Omental fat pad (tissue), 4 donors: ENCODE data around the gene SLC43A3. TPM values are rescaled to one million over a fixed set of nuclear protein-coding genes. Genes with fewer than 3 reads are reported as not detected.

Source experiments
- ATAC-seq: fragments of 150-250 bp; one replicate; pipeline ENCODE4 v1.9.1; 2016; ENCODE audit warnings: mild to moderate bottlenecking, moderate library complexity; ENCODE audit not compliant: low FRiP score
- DNase-seq: peaks from one replicate; pipeline ENCODE4 v3.0.0-alpha.2; 2019; ENCODE audit warnings: low spot score
- total RNA-seq, 4 donors: library from RNA; depleted of rRNA; stranded (reverse); fragments of >200 nt; gene quantifications; one replicate each; pipeline ENCODE4 v1.1.0, GENCODE V29; 2016
- TF ChIP-seq, protein P1 (sequence below), 3 donors: fragments of 450-650 bp; IDR thresholded peaks; one replicate each; pipeline ENCODE4 v1.5.1; 2016 to 2017; ENCODE audit warnings: antibody characterized with exemption in 3 of 3, mild to moderate bottlenecking in 3 of 3, moderate library complexity in 2 of 3

SLC43A3 gene
- total RNA-seq, 4 donors from 2014 or later: 73.3 to 152 (median 112) TPM

DNA sequence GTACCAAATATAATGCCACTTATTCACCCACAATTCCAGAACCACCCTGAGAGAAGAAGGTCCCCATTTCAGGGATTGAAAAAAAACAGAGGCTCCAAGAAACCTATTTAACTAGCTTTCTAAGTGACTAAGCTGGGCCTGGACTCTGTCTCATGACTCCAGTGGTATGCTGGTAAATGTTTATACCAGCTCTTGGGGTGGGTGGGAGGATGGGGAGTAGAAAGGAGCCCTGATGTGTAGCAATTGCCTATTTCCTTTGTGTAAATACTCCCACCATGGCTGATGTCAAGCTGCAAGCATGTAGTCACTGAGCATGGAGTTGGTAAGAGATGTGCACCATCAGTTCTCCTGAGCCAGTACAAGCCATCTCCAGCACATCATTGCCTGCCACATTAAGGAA lies 48.7 kb downstream of the SLC43A3 start:
- DNase-seq (no peak), ATAC-seq (no peak)
- TF ChIP-seq, protein P1, sequence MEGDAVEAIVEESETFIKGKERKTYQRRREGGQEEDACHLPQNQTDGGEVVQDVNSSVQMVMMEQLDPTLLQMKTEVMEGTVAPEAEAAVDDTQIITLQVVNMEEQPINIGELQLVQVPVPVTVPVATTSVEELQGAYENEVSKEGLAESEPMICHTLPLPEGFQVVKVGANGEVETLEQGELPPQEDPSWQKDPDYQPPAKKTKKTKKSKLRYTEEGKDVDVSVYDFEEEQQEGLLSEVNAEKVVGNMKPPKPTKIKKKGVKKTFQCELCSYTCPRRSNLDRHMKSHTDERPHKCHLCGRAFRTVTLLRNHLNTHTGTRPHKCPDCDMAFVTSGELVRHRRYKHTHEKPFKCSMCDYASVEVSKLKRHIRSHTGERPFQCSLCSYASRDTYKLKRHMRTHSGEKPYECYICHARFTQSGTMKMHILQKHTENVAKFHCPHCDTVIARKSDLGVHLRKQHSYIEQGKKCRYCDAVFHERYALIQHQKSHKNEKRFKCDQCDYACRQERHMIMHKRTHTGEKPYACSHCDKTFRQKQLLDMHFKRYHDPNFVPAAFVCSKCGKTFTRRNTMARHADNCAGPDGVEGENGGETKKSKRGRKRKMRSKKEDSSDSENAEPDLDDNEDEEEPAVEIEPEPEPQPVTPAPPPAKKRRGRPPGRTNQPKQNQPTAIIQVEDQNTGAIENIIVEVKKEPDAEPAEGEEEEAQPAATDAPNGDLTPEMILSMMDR (IDR thresholded peaks at IDR 0.05): no peak

DNA sequence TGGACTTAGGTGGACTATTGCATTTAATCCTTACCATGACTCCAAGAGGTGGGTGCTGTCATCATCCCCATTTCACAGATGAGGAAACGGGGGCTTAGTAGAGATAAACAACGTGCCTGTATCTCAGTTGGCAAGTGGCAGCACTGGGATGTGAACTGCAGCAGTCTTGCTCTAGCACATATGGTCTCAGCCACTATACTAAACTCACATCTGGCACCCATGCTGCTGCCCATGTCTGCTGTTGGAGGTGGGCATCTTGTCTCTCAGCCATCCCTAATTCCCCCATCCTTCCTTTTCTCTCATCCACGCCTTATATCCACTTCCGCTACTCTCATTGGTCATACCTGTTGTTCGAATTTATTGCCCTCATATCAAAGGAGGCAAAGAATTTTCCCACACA lies 49.8 kb downstream of the SLC43A3 start:
- ATAC-seq (no peak), DNase-seq (no peak)
- TF ChIP-seq, protein P1 (IDR thresholded peaks at IDR 0.05): no peak

DNA sequence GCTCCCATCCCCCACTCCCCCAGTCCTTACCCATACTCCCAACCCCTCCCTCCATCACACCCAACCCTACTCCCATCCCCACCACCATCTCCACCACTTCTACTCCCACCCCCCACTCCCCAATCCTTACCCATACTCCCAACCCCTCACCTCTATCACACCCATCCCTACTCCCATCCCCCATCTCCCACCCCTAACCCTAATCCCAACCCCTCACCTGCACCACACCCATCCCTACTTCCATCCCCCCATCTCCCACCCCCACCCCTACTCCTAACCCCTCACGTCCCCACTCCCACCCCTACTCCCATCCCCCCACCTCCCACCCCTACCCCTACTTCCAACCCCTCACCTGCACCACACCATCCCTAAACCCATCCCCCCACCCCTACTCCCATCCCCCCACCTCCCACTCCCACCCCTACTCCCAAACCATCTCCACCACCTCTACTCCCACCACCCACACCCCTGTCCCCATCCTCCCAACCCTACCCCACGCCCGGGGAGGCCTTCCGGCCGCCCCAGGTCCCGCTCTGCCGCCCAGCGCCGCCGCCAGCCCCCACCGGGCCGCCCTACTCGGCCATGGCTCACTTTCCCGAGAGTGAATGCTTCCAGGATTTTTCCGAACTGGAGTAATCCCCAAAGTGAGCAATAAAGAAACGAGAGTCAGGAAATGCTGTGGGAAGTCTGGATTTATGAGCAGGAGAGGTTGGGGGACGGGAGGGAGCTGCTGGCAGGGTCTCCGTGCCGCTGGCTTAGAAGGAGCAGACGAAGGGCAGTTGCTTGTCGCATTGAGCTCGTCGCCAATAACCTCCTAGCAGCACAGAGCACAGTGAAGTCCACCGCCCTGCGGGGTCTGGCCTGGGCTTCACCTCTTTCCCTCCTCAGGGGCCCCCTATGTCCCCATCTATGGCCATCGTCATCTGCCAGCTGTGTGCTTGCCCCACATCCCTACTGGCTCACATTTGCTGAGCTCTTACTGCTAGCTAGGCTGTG lies 50.5 kb downstream of the SLC43A3 start:
- TF ChIP-seq, protein P1 (IDR thresholded peaks at IDR 0.05): no peak
- ATAC-seq: no peak
- no peak for DNase-seq

DNA sequence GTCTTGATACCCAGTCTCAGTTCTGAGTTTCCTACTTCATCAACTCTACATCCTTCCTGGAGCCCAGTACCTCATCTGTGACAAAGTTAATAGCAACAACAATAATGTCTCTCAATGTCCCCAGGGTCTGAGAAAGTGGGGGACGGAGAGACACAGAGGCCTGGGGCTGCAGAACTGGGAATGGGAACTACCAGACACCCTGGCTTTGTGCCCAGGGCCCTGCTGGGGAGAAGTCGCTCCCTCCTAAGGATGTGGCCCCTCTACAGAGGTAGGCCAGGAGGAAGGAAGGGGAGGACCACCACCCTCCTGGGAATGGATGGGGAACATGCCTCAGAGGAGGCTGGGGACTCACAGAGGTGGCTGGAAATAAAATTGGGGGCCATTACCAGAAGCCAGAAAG lies 51.4 kb downstream of the SLC43A3 start:
- TF ChIP-seq, protein P1 (IDR thresholded peaks at IDR 0.05): no peak
- no peak for DNase-seq
- no peak for ATAC-seq

DNA sequence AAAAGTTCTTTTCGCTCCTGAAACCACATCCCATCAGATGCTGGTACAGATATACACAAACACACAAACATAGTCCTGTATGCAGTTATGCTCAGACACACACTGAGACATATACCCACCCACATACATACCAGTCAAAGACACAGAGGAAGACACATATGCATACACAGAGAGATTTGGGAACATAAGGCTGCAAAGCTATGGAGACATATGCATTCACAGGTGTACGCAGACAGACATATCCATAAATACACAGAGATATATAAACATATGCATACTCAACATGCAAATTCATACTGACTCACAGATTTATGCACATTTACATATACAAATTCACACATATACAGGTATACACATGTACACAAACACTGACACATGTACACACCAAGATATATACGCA lies 52.0 kb downstream of the SLC43A3 start:
- DNase-seq: no peak
- no peak for ATAC-seq
- TF ChIP-seq, protein P1 (IDR thresholded peaks at IDR 0.05): no peak

DNA sequence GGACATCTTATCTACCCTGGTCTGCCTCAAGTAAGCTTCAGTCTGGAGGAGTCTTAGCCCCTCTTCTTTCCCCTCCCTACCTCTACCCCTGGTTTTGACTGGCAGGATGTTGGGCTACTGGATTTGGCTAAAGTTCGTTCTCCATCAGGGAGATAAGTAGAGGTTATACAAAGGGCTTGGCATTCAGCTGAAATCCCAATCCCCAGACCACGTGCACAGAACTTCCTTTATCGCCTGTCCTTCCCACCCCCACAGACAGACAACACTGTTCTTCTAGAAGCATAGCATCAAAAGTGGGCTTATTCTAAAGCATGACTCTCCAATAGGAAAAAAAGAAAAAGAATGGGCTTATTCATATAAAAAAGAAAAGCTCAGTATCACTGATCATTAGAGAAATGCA lies 53.8 kb downstream of the SLC43A3 start:
- ATAC-seq: no peak
- TF ChIP-seq, protein P1 (IDR thresholded peaks at IDR 0.05): no peak
- no peak for DNase-seq

DNA sequence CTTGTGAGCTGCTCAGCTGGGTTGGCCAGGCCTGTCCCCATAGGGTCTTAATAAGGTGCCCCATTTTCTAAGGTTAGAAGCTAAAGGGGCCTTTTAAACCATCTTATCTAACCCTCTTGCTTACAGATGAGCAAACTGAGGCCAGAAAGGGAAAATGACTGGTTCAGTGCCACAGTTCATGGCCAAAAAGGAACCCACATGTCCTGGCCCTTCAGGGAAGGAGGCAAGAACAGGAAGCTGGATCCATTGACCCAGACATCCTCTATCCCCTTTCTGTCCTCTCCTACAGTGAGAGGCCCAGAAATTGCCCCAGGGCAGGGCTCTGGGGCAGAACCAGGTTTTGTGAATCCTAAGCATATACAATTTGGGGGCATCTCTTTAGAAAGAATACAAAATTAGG lies 56.0 kb downstream of the SLC43A3 start:
- no peak for DNase-seq
- ATAC-seq: no peak
- TF ChIP-seq, protein P1 (IDR thresholded peaks at IDR 0.05): no peak
